ENCODE data around the gene ATXN10.

The ATXN10 gene

DNA sequence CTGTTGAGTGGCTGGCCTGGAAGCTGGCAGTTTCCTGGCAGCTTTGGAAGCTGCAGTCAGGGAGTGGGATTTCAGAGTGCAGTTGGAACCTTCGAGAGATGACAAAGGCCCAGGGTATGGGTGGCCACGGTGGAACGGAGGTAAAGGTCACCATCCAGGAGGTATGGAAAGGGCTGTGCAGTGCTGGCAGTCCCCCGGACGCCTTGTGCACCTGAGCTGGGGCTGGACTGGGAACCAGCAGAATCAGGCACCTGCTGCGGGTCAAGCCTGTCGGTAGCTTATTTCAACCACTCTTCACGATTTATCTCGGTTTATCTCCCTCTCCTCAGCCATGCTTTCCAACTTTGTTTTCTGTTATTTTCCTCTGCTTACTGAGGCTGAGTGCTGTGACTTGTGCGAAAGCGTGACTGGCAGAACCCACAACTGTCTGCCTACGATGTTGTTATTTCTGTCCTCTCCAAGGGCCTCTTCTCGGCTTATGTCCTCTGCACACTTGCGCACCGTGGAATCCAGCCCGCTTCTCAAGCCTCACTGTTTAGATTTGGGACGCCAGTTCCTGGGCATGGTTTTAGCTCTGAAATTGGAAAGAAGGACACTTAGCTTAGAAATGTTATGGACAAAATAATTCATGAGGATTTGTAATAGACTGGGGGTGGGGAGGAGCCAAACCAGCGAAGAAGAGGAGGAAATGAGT, 24.0 kb upstream of the ATXN10 start:
- peaks cover 54% of the 10 kb centered on the region for H3K4me1 ChIP-seq (ENCODE audit: insufficient read depth, low read length, severe bottlenecking)
- H2AFZ ChIP-seq (ENCODE audit: low read length): no peak overlapping the region
- H3K9me3 ChIP-seq (ENCODE audit: low read length): no peaks in the 10 kb centered on the region
- no peaks in the 10 kb centered on the region for H3F3A ChIP-seq (ENCODE audit: insufficient read depth, low read length)
- no peaks in the 10 kb centered on the region for H3K27me3 ChIP-seq (ENCODE audit: insufficient read depth, low read length)
- H4K20me1 ChIP-seq (ENCODE audit: insufficient read depth, low read length): no peaks in the 10 kb centered on the region
- TF ChIP-seq CTCF (IDR thresholded peaks at IDR 0.05; ENCODE audit: low read length): no peak
- H3K4me3 ChIP-seq (ENCODE audit: low read depth, low read length, poor library complexity, severe bottlenecking): peak overlapping the region; percentile 32
- peaks cover 12% of the 10 kb centered on the region for H3K36me3 ChIP-seq (ENCODE audit: insufficient read depth, low read length)
- H3K4me2 ChIP-seq (ENCODE audit: low read length): peak overlapping the region; percentile 64
- H3K9me2 ChIP-seq (ENCODE audit: low read depth, low read length): no peaks in the 10 kb centered on the region
- no peaks in the 10 kb centered on the region for H3K79me2 ChIP-seq (ENCODE audit: insufficient read depth, low read length)
- peak overlapping the region; percentile 87 for H3K27ac ChIP-seq (ENCODE audit: low read depth, low read length, poor library complexity, severe bottlenecking)
- H3K9ac ChIP-seq (ENCODE audit: low read length): peak overlapping the region; percentile 61

GRCh38 chr22:45648301-45649117, 23.1 kb upstream of the ATXN10 start:
- peaks cover 12% of the 10 kb centered on the region for H3K36me3 ChIP-seq (ENCODE audit: insufficient read depth, low read length)
- H3K27me3 ChIP-seq (ENCODE audit: insufficient read depth, low read length): no peaks in the 10 kb centered on the region
- H3K4me2 ChIP-seq (ENCODE audit: low read length): peak overlapping the region; percentile 64
- no peaks in the 10 kb centered on the region for H3K79me2 ChIP-seq (ENCODE audit: insufficient read depth, low read length)
- no peak for TF ChIP-seq EZH2 (IDR thresholded peaks at IDR 0.05; ENCODE audit: borderline replicate concordance, low read length)
- no peak for TF ChIP-seq CTCF (IDR thresholded peaks at IDR 0.05; ENCODE audit: low read length)
- H2AFZ ChIP-seq (ENCODE audit: low read length): no peak overlapping the region
- peak overlapping the region; percentile 61 for H3K9ac ChIP-seq (ENCODE audit: low read length)
- peak overlapping the region; percentile 87 for H3K27ac ChIP-seq (ENCODE audit: low read depth, low read length, poor library complexity, severe bottlenecking)
- H3F3A ChIP-seq (ENCODE audit: insufficient read depth, low read length): no peaks in the 10 kb centered on the region
- H3K4me1 ChIP-seq (ENCODE audit: insufficient read depth, low read length, severe bottlenecking): peaks cover 57% of the 10 kb centered on the region
- H4K20me1 ChIP-seq (ENCODE audit: insufficient read depth, low read length): no peaks in the 10 kb centered on the region
- peak overlapping the region; percentile 32 for H3K4me3 ChIP-seq (ENCODE audit: low read depth, low read length, poor library complexity, severe bottlenecking)
- no peaks in the 10 kb centered on the region for H3K9me3 ChIP-seq (ENCODE audit: low read length)
- no peaks in the 10 kb centered on the region for H3K9me2 ChIP-seq (ENCODE audit: low read depth, low read length)

- Histone ChIP-seq H3K9me2 (ENCODE audit: low read depth, low read length) (no peaks in the 10 kb centered on the region), H3K4me1 (ENCODE audit: insufficient read depth, low read length, severe bottlenecking) (peaks cover 56% of the 10 kb centered on the region), H3K79me2 (ENCODE audit: insufficient read depth, low read length) (no peaks in the 10 kb centered on the region), H2AFZ (ENCODE audit: low read length) (no peak overlapping the region), H3F3A (ENCODE audit: insufficient read depth, low read length) (no peaks in the 10 kb centered on the region), H3K4me2 (ENCODE audit: low read length) (no peak overlapping the region), H3K27me3 (ENCODE audit: insufficient read depth, low read length) (no peaks in the 10 kb centered on the region), H3K9ac (ENCODE audit: low read length) (no peak overlapping the region), H3K36me3 (ENCODE audit: insufficient read depth, low read length) (peaks cover 12% of the 10 kb centered on the region), H3K27ac (ENCODE audit: low read depth, low read length, poor library complexity, severe bottlenecking) (peak overlapping the region; percentile 12), H3K4me3 (ENCODE audit: low read depth, low read length, poor library complexity, severe bottlenecking) (no peak overlapping the region), H4K20me1 (ENCODE audit: insufficient read depth, low read length) (no peaks in the 10 kb centered on the region), H3K9me3 (ENCODE audit: low read length) (no peaks in the 10 kb centered on the region)
- no peak for TF ChIP-seq EZH2 (IDR thresholded peaks at IDR 0.05; ENCODE audit: borderline replicate concordance, low read length)
- no peak for TF ChIP-seq CTCF (IDR thresholded peaks at IDR 0.05; ENCODE audit: low read length)
Measured at GRCh38 chr22:45649809-45650208, 21.8 kb upstream of the ATXN10 start.

All from OCI-LY1 (cell line).